HUES48 (cell line): ENCODE data around the gene LPGAT1.

Source experiments
- H3K27ac ChIP-seq: one replicate; pipeline ENCODE4 v1.7.0; 2013; ENCODE audit warnings: low read depth, low read length, inconsistent platforms
- H3K27me3 ChIP-seq: 2 replicates; pipeline ENCODE4 v1.6.1; 2013; ENCODE audit warnings: mild to moderate bottlenecking, low read length; ENCODE audit not compliant: control insufficient read depth, insufficient read depth
- H3K36me3 ChIP-seq: 2 replicates; pipeline ENCODE4 v1.6.1; 2013; ENCODE audit warnings: low read length; ENCODE audit not compliant: control insufficient read depth, insufficient read depth
- H3K4me1 ChIP-seq: 2 replicates; pipeline ENCODE4 v1.6.1; 2013; ENCODE audit warnings: mild to moderate bottlenecking, low read length; ENCODE audit not compliant: control insufficient read depth, insufficient read depth
- H3K4me3 ChIP-seq: 2 replicates; pipeline ENCODE4 v1.5.1; 2013; ENCODE audit warnings: mild to moderate bottlenecking, low read depth, low read length
- H3K9ac ChIP-seq: 2 replicates; pipeline ENCODE4 v1.6.1; 2013; ENCODE audit warnings: mild to moderate bottlenecking, low read depth, low read length, moderate library complexity
- H3K9me3 ChIP-seq: 2 replicates; pipeline ENCODE4 v1.6.1; 2013; ENCODE audit warnings: low read length; ENCODE audit not compliant: control insufficient read depth, insufficient read depth

LPGAT1 gene

DNA sequence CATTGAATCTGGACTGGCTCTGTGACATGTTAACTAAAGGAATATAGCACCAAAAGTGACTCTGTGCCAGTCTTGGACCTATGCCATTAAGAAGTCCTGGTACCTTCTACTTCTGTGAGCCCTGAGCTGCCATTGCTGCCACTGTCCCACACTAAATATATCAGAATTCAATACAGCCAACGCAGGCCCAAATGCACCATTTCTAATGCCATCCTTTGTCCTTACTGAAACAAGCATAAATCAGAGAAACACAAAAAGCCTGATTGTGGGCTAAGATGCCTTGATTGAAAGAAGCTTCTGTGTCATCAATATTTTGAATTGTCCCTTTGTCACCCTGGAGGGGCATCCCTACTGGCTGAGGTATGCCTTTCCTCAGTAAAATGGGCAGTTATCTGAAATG lies 88.3 kb downstream of the LPGAT1 start:
- peaks cover 16% of the 10 kb centered on the region for H3K4me1 ChIP-seq
- H3K36me3 ChIP-seq, result no peaks in the 10 kb centered on the region
- no peak overlapping the region for H3K4me3 ChIP-seq
- H3K27me3 ChIP-seq, result no peaks in the 10 kb centered on the region
- no peaks in the 10 kb centered on the region for H3K9me3 ChIP-seq
- no peak overlapping the region for H3K27ac ChIP-seq
- no peak overlapping the region for H3K9ac ChIP-seq

DNA sequence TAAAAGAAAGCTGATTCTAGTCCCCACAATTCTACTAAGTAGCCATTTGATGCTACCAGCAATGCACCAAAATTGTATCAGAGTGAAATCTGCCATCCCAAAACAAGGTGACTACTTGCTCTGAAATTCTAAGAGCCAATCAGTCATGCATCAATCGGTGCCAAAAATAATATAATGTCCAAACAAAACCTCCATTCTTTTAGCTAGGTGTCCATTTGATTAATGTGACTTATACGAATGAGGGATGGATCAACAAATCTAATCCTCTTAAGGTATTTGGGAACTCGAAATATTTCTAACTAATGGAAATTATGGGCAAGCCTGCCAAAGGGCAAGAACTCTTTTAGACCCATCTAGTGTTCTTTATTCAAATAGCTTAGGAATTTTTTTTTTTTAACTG lies 88.8 kb downstream of the LPGAT1 start:
- no peaks in the 10 kb centered on the region for H3K36me3 ChIP-seq
- no peak overlapping the region for H3K9ac ChIP-seq
- no peaks in the 10 kb centered on the region for H3K27me3 ChIP-seq
- peaks cover 17% of the 10 kb centered on the region for H3K4me1 ChIP-seq
- H3K27ac ChIP-seq, result no peak overlapping the region
- no peaks in the 10 kb centered on the region for H3K9me3 ChIP-seq
- H3K4me3 ChIP-seq, result no peak overlapping the region

GRCh38 chr1:211741116-211741515 lies 89.4 kb downstream of the LPGAT1 start:
- H3K9ac ChIP-seq, result no peak overlapping the region
- no peak overlapping the region for H3K27ac ChIP-seq
- no peaks in the 10 kb centered on the region for H3K36me3 ChIP-seq
- no peaks in the 10 kb centered on the region for H3K9me3 ChIP-seq
- no peak overlapping the region for H3K4me3 ChIP-seq
- H3K27me3 ChIP-seq, result no peaks in the 10 kb centered on the region
- peaks cover 17% of the 10 kb centered on the region for H3K4me1 ChIP-seq

DNA sequence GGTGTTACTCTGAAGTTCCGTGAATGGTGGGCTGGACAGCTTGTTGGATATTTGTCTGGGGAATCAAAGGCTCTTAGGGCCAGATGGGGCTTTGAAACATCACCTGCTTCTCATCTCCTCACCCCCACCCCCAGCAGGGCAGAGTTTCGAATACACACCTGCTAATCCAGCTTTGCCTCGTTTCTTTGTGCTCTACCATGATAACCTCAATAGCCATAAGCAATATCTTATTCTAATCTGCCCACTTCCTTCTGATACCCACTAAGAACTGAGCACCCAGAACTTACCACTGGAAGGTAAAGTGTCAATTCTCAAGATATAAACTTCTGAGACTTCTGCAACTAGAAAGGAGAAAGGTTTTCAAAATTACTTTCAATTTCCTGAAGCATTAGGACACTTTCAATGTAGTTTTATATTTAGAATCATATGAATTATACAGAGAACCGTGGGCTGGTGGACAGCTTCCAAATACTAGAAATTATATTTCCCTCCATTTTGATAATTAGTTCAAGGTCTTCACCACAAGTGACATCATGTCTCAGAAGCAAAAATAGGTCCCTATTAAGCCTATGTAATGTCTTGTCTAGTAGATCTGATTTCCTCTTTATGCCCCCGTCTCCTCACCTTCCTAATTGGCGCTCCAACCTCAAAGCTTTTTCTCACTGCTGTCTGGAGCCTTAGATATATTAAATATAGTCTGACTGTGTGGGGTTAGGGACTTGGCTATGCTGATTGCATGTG lies 90.7 kb downstream of the LPGAT1 start:
- Histone ChIP-seq H3K27ac (no peak overlapping the region), H3K36me3 (no peaks in the 10 kb centered on the region), H3K4me1 (peaks cover 20% of the 10 kb centered on the region), H3K4me3 (no peak overlapping the region), H3K27me3 (no peaks in the 10 kb centered on the region), H3K9me3 (no peaks in the 10 kb centered on the region), H3K9ac (no peak overlapping the region)

- H3K9ac ChIP-seq, result no peak overlapping the region
- H3K27ac ChIP-seq, result no peak overlapping the region
- no peaks in the 10 kb centered on the region for H3K36me3 ChIP-seq
- no peaks in the 10 kb centered on the region for H3K27me3 ChIP-seq
- H3K4me3 ChIP-seq, result no peak overlapping the region
- H3K4me1 ChIP-seq, result peaks cover 20% of the 10 kb centered on the region
- no peaks in the 10 kb centered on the region for H3K9me3 ChIP-seq
Observed at GRCh38 chr1:211738691-211739301, 91.8 kb downstream of the LPGAT1 start.

DNA sequence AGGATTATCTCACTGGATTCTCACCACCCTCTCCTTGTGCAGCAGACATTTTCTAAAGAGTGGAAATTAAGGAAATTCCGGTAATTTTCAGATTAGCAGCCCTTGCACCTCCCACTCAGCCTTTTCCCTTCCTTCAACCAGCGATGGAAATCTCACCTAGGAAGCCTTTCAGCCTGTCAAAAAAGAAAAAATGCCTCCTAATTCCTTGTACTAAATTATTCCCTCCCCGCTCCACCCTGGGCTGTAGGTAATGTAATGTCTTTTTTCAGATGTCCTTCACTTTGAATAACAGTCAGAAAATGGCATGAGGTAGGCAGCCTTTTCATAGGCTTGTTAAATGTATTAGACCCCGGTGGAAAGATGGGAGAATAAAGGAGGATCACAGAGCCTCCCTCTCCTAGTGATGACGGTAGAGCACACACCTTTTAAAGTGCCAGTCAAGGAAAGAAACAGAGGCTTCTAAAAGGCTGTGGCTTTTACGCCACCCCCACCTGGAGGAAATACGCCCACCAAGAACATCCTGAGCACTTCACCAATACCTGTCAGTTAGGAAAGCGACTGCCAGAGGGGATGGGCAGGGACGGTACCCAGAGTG lies 92.4 kb downstream of the LPGAT1 start:
- H3K27me3 ChIP-seq, result no peaks in the 10 kb centered on the region
- no peak overlapping the region for H3K9ac ChIP-seq
- no peak overlapping the region for H3K27ac ChIP-seq
- no peak overlapping the region for H3K4me3 ChIP-seq
- H3K9me3 ChIP-seq, result no peaks in the 10 kb centered on the region
- peaks cover 20% of the 10 kb centered on the region for H3K4me1 ChIP-seq
- no peaks in the 10 kb centered on the region for H3K36me3 ChIP-seq

GRCh38 chr1:211737115-211738035 lies 93.2 kb downstream of the LPGAT1 start:
- H3K36me3 ChIP-seq, result no peaks in the 10 kb centered on the region
- H3K9ac ChIP-seq, result no peak overlapping the region
- peaks cover 20% of the 10 kb centered on the region for H3K4me1 ChIP-seq
- H3K27ac ChIP-seq, result no peak overlapping the region
- H3K9me3 ChIP-seq, result no peaks in the 10 kb centered on the region
- no peak overlapping the region for H3K4me3 ChIP-seq
- H3K27me3 ChIP-seq, result no peaks in the 10 kb centered on the region

GRCh38 chr1:211736351-211736915 lies 94.1 kb downstream of the LPGAT1 start:
- Histone ChIP-seq H3K9ac (no peak overlapping the region), H3K4me1 (peaks cover 20% of the 10 kb centered on the region), H3K27ac (no peak overlapping the region), H3K4me3 (no peak overlapping the region), H3K36me3 (no peaks in the 10 kb centered on the region), H3K9me3 (no peaks in the 10 kb centered on the region), H3K27me3 (no peaks in the 10 kb centered on the region)

DNA sequence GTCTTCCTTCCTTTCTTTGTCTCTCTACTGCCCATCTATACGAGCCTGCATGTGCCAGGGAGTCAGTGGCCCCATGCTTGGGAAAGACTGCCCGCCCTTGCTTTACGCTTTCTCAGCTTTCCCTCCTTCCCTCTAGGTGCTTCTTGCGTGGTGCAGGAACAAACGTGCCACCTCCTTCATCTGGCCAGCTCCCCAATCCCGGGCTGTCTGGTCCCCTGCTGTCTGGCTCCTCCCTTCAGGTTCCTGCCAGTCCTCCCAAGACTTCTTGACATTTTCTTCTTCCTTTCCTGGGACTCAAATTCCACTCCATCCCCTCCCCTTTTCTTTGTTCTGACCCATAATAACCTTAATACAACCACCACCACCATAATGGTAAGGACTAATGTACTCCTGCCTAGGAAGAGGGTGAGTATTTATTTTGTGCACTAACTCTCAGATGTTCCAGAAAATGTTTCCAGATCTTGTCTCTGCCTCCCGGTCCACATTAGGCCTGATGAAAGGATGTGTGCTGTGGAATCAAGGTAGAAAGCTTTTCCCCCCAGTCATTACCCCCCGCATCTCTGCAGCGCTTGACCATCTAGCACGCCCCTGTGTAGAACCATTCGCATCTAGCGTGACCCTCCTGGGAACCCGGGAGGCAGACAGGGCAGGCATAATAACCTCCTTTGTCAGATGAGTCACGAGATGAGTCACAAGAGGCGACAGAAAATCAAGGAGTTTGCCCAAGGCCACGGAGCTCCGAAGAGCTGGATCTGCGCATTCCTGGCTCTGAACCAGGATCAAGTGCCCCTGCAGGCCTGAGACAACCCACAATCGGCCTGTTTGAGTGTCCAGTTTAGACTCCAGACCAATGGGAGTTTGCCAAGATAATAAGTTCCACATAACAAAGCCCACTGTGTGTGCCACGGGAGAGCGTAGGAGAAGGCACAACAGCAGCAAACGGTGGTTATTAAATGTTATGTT lies 95.1 kb downstream of the LPGAT1 start:
- Histone ChIP-seq H3K9me3 (no peaks in the 10 kb centered on the region), H3K36me3 (no peaks in the 10 kb centered on the region), H3K27ac (peak overlapping the region; percentile 57), H3K27me3 (no peaks in the 10 kb centered on the region), H3K4me3 (no peak overlapping the region), H3K9ac (no peak overlapping the region), H3K4me1 (peaks cover 20% of the 10 kb centered on the region)

DNA sequence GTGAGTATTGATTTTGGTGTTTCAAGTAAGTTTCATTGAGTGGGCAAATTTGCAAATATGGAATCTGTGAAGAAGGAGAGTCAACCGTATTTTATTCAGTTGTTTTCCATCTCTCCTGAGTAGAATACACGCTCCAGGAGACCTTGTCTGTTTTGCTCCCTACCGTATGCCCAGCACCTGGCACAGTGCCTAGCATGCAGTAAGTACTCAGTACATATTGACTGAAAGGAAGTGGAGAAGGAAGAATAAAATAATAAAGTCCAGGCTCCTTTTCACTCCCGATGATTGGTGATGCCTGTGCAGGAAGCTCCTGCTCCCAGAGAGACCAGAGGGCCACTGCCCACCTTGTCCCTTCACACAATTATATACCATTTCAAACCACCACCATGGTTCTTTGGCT lies 95.8 kb downstream of the LPGAT1 start:
- Histone ChIP-seq H3K4me1 (peaks cover 20% of the 10 kb centered on the region), H3K27ac (no peak overlapping the region), H3K9ac (no peak overlapping the region), H3K27me3 (no peaks in the 10 kb centered on the region), H3K36me3 (no peaks in the 10 kb centered on the region), H3K9me3 (no peaks in the 10 kb centered on the region), H3K4me3 (no peak overlapping the region)
